BE2C (cell line): ENCODE data around the gene OR6C76.

Experiments used
- DNase-seq: peaks from one replicate; pipeline ENCODE4 v3.0.0-alpha.2; 2020
- H3K27me3 ChIP-seq: fragments of 250-450 bp; sonication (Bioruptor Pico); 2 replicates; pipeline ENCODE4 v1.5.1; 2020; ENCODE audit warnings: mild to moderate bottlenecking
- H3K36me3 ChIP-seq: fragments of 250-450 bp; sonication (Bioruptor Pico); 2 replicates; pipeline ENCODE4 v1.5.1; 2020; ENCODE audit warnings: mild to moderate bottlenecking
- H3K4me1 ChIP-seq: fragments of 250-450 bp; sonication (Bioruptor Pico); 2 replicates; pipeline ENCODE4 v1.5.1; 2020
- H3K4me3 ChIP-seq: 2 replicates; pipeline ENCODE4 v1.5.1; 2011; ENCODE audit warnings: low read depth, low read length
- H3K9me3 ChIP-seq: fragments of 250-450 bp; sonication (Bioruptor Pico); 2 replicates; pipeline ENCODE4 v1.5.1; 2020
- TF ChIP-seq, protein P1 (sequence below): IDR thresholded peaks from 2 replicates; pipeline ENCODE4 v1.5.1; 2012; ENCODE audit warnings: mild to moderate bottlenecking, low read depth, low read length

Gene OR6C76

GRCh38 chr12:55470088-55470829 is 44.2 kb downstream of the OR6C76 start, which contains the start of gene OR6C70:
TSS of gene OR6C70 (minus strand) at chr12:55470138. CDS start at chr12:55470138, 0 bp downstream.
- no peak for DNase-seq
- Histone ChIP-seq H3K4me3 (no peak within 1 kb of the TSS), H3K36me3 (no peaks in the 10 kb centered on the region), H3K27me3 (peaks cover 3% of the 10 kb centered on the region; the same call in 1 of the 2 replicates), H3K4me1 (no peaks in the 10 kb centered on the region), H3K9me3 (no peaks in the 10 kb centered on the region)
- TF ChIP-seq, protein P1, sequence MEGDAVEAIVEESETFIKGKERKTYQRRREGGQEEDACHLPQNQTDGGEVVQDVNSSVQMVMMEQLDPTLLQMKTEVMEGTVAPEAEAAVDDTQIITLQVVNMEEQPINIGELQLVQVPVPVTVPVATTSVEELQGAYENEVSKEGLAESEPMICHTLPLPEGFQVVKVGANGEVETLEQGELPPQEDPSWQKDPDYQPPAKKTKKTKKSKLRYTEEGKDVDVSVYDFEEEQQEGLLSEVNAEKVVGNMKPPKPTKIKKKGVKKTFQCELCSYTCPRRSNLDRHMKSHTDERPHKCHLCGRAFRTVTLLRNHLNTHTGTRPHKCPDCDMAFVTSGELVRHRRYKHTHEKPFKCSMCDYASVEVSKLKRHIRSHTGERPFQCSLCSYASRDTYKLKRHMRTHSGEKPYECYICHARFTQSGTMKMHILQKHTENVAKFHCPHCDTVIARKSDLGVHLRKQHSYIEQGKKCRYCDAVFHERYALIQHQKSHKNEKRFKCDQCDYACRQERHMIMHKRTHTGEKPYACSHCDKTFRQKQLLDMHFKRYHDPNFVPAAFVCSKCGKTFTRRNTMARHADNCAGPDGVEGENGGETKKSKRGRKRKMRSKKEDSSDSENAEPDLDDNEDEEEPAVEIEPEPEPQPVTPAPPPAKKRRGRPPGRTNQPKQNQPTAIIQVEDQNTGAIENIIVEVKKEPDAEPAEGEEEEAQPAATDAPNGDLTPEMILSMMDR: no peak

GRCh38 chr12:55472264-55472663 is 46.2 kb downstream of the OR6C76 start:
- H3K4me1 ChIP-seq: no peaks in the 10 kb centered on the region
- H3K36me3 ChIP-seq: no peaks in the 10 kb centered on the region
- no peaks in the 10 kb centered on the region for H3K9me3 ChIP-seq
- TF ChIP-seq, protein P1: no peak
- no peak for DNase-seq
- H3K4me3 ChIP-seq: no peak overlapping the region
- H3K27me3 ChIP-seq: peaks cover 3% of the 10 kb centered on the region; the same call in 1 of the 2 replicates
